ENCODE measurements around the gene SPSB2. TPM values are rescaled to one million over a fixed set of nuclear protein-coding genes. Genes with fewer than 3 reads are reported as not detected.
"Not testable (repeated sequence)": the region's sequence is repeated elsewhere in the genome, so short reads cannot be mapped to it uniquely, and the experiment has no call there.

Gene SPSB2
- total and polyA plus RNA-seq, 2 experiments from 2014 or later, result 4.4 to 4.8 TPM

DNA sequence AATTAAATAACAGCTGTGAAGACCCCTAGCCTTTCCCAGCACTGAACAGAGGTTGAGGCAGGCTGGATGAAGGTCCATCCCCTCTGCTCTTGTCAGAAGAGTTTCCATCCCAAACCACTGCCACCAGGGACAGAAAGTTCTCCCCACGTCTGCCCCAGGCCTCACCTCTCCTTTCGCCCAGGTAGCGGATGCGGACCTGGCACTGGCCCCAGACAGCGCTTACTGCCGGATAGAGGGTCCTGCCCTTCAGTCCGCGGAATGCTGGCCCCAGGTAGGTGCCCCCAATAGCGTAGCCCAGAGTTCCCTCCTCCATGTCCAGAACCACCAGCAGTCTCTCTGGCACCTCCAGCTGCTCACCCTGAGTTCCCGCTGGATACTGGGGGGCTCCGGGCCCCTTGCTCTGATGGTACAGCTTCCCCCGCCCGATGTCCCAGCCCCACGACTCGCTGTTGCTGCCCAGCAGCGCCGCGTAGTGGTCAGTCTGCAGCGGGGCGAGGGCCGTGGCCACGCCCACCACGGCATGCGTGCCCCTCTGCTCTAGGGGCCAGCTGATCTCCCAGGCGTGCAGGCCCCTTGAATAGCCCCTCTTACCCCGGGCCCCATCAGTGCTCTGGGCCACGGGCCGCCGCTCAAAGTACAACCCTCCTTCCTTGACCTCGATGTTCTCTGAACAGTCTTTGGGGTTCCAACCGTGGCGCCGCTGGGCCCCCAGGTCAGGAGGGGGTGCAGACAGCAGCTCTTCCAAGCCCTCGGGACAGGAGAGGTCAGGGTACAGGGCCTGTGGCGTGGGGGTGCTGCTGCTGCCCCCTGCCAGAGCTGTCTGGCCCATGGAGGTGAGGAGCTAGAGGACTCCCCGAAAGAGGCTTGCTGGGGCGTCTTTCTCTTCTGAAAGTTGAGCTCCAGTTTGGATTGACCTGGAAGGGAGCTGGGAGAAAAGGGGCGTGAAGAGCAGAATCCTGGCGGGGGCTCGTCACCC is 742 bp downstream of the SPSB2 start:
- WGBS, 2 experiments (ENCODE audit: low coverage in 1 of 2, low lambda C conversion rate in 2 of 2, missing lambda C conversion rate in 2 of 2), result 5 to 6% methylated on average over 34 to 39 of the region's 40 CpGs
- H3K27ac ChIP-seq, result peak overlapping the region; percentile 78
- DNase-seq, result peak; percentile 89

DNA sequence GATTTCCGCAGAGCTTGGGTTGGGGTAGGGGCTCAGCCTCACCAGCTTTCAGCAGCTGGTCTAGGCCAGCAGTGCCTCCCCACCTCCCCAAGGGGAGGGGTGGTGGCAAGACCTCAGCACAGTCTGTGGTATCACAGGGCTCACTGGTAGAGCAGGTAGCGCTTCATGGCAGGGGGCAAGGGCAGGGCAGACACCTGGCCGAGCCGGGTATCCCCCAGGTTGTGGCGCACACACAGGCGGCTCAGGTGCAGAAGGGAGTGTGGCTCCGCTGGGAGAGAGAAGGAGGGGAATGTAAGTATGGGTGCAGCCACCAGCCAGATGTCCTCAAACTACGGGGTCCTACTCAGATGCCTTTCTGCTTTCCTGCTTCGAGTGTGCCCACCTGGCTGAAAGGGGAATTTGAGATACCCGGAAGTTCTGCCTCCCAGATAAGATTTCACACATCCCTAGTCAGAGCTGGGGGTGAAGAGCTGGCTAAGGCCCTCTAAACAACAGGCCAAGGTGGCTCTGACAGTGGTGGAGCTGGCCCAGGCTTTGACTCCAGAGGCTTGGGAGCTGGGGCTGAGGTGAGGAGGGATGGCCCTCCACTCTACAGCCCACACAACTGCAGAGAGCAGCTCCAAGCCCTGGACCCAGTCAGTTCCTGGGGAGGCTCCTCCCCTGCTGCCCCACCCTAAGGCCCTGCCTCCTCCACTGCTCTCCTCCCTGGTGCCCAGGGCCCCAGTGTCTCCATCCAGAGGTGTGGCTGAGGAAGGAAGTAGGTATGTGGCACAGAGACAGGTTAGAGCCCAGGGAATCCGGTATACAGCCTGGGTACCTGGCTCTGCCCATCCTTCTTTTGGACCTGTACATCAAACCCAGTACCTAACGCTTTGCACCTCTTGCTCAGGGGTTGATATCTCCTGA is 1.8 kb downstream of the SPSB2 start:
- Histone ChIP-seq H3K4me3 (peak overlapping the region; percentile 81), H3F3A (ENCODE audit: insufficient read depth) (peaks cover 38% of the 10 kb centered on the region), H3K27me3 (replicated peaks; ENCODE audit: insufficient read depth) (no peaks in the 10 kb centered on the region), H3K4me2 (ENCODE audit: unreplicated experiment) (peak overlapping the region; percentile 93), H3K36me3 (ENCODE audit: low read depth) (peaks cover 19% of the 10 kb centered on the region), H3K4me1 (ENCODE audit: insufficient read depth) (peaks cover 39% of the 10 kb centered on the region), H4K20me1 (ENCODE audit: insufficient read depth) (no peaks in the 10 kb centered on the region; the same call in 1 of the 2 replicates), H3K27ac (peak overlapping the region; percentile 11; the same call in 1 of the 2 replicates), H2AFZ (no peak overlapping the region), H3K79me2 (ENCODE audit: insufficient read depth) (peaks cover 44% of the 10 kb centered on the region), H3K9ac (peak overlapping the region; percentile 85), H3K9me3 (ENCODE audit: low read depth) (no peaks in the 10 kb centered on the region), H3K9me2 (ENCODE audit: insufficient read depth) (no peaks in the 10 kb centered on the region)
- 81% methylated on average over 12 of the region's 12 CpGs for WGBS, 2 experiments (ENCODE audit: low coverage in 1 of 2, low lambda C conversion rate in 2 of 2, missing lambda C conversion rate in 2 of 2)
- TF ChIP-seq EZH2 (IDR thresholded peaks at IDR 0.05; ENCODE audit: insufficient read depth, poor library complexity, severe bottlenecking) (no peak), EZH2phosphoT487 (IDR thresholded peaks at IDR 0.05; ENCODE audit: insufficient read depth, low read depth) (no peak)
- peak; percentile 68 for DNase-seq
- in situ Hi-C loops (cut with MboI), result no loop called here

More for the DNA sequence above, 742 bp downstream of the SPSB2 start:
- no peaks in the 10 kb centered on the region for H3K27me3 ChIP-seq (replicated peaks; ENCODE audit: insufficient read depth)
- in situ Hi-C loops (cut with MboI), result no loop called here
- H3K36me3 ChIP-seq (ENCODE audit: low read depth), result peaks cover 19% of the 10 kb centered on the region
- no peaks in the 10 kb centered on the region for H3K9me2 ChIP-seq (ENCODE audit: insufficient read depth)
- H3K79me2 ChIP-seq (ENCODE audit: insufficient read depth), result peaks cover 44% of the 10 kb centered on the region
- TF ChIP-seq EZH2 (IDR thresholded peaks at IDR 0.05; ENCODE audit: insufficient read depth, poor library complexity, severe bottlenecking), result no peak
- H3K4me2 ChIP-seq (ENCODE audit: unreplicated experiment), result peak overlapping the region; percentile 93
- peak overlapping the region; percentile 81 for H3K4me3 ChIP-seq
- peak overlapping the region; percentile 85 for H3K9ac ChIP-seq
- H4K20me1 ChIP-seq (ENCODE audit: insufficient read depth), result no peaks in the 10 kb centered on the region; the same call in 1 of the 2 replicates
- H3K9me3 ChIP-seq (ENCODE audit: low read depth), result no peaks in the 10 kb centered on the region
- no peak overlapping the region for H2AFZ ChIP-seq
- H3K4me1 ChIP-seq (ENCODE audit: insufficient read depth), result peaks cover 33% of the 10 kb centered on the region
- H3F3A ChIP-seq (ENCODE audit: insufficient read depth), result peaks cover 38% of the 10 kb centered on the region

DNA sequence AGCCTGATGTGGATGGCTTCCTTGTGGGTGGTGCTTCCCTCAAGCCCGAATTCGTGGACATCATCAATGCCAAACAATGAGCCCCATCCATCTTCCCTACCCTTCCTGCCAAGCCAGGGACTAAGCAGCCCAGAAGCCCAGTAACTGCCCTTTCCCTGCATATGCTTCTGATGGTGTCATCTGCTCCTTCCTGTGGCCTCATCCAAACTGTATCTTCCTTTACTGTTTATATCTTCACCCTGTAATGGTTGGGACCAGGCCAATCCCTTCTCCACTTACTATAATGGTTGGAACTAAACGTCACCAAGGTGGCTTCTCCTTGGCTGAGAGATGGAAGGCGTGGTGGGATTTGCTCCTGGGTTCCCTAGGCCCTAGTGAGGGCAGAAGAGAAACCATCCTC is 2.8 kb downstream of the SPSB2 start:
- not testable (repeated sequence) for DNase-seq

More for the DNA sequence above, 2.8 kb downstream of the SPSB2 start:
- Histone ChIP-seq H3K4me1 (ENCODE audit: insufficient read depth) (peaks cover 39% of the 10 kb centered on the region), H3K27ac (peak overlapping the region; percentile 49; the same call in 1 of the 2 replicates), H3K9ac (peak overlapping the region; percentile 28), H3F3A (ENCODE audit: insufficient read depth) (peaks cover 38% of the 10 kb centered on the region), H3K79me2 (ENCODE audit: insufficient read depth) (peaks cover 44% of the 10 kb centered on the region), H3K36me3 (ENCODE audit: low read depth) (peaks cover 16% of the 10 kb centered on the region), H3K4me2 (ENCODE audit: unreplicated experiment) (peak overlapping the region; percentile 100)
- H2AFZ ChIP-seq; H3K9me3 ChIP-seq (ENCODE audit: low read depth); in situ Hi-C loops (cut with MboI); H3K27me3 ChIP-seq (replicated peaks; ENCODE audit: insufficient read depth); H3K4me3 ChIP-seq; H4K20me1 ChIP-seq (ENCODE audit: insufficient read depth); H3K9me2 ChIP-seq (ENCODE audit: insufficient read depth): not testable (repeated sequence)
- WGBS, 2 experiments (ENCODE audit: low coverage in 1 of 2, low lambda C conversion rate in 2 of 2, missing lambda C conversion rate in 2 of 2), result 42 to 62% methylated on average over 4 of the region's 4 CpGs

All from GM23248 (cell line).